HG03565 (cell line): ENCODE data around the gene CSF2.
A peak's percentile ranks its signal among the peaks of the same experiment; 100 is the strongest.

ENCODE experiments used
- ATAC-seq: cut with Tn5 transposase; IDR thresholded peaks from one replicate; pipeline ENCODE4 v1.9.1; 2021; ENCODE audit warnings: mild to moderate bottlenecking, moderate library complexity; ENCODE audit not compliant: unreplicated experiment

Gene CSF2

GRCh38 chr5:132086277-132086794, 12.7 kb downstream of the CSF2 start:
- ATAC-seq: no peak

GRCh38 chr5:132087176-132087575, 13.6 kb downstream of the CSF2 start:
- ATAC-seq: no peak

GRCh38 chr5:132087661-132088060, 14.1 kb downstream of the CSF2 start:
- no peak for ATAC-seq

GRCh38 chr5:132089363-132089762, 15.8 kb downstream of the CSF2 start:
- ATAC-seq: no peak

GRCh38 chr5:132090107-132090506, 16.5 kb downstream of the CSF2 start:
- no peak for ATAC-seq

- ATAC-seq: no peak
Observed at GRCh38 chr5:132093271-132093670, 19.7 kb downstream of the CSF2 start.

GRCh38 chr5:132094393-132095076, 20.9 kb downstream of the CSF2 start:
- ATAC-seq: no peak

- ATAC-seq: no peak
Observed at GRCh38 chr5:132095077-132095410, 21.5 kb downstream of the CSF2 start.

- ATAC-seq: no peak
Observed at GRCh38 chr5:132095424-132095972, 21.9 kb downstream of the CSF2 start.

DNA sequence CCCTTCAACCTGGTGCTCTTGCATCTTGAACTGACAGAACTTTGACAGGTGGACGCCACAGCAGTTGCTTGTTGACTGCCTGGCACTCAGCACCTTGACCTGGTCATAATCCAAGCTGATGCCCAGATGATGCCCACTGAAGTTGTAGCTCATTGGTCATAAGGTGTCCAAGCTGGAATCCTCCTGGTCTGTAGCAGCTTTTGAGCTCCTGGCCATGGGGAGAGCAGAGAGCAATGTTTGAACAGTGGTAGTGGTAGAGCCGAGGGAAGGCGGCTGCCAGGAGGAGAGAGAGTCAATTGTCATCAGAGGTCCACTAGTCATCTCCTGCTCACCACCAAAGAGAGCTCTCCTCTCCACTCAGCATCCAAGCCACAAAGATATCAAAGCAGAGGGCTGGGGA, 23.3 kb downstream of the CSF2 start:
- ATAC-seq: no peak

DNA sequence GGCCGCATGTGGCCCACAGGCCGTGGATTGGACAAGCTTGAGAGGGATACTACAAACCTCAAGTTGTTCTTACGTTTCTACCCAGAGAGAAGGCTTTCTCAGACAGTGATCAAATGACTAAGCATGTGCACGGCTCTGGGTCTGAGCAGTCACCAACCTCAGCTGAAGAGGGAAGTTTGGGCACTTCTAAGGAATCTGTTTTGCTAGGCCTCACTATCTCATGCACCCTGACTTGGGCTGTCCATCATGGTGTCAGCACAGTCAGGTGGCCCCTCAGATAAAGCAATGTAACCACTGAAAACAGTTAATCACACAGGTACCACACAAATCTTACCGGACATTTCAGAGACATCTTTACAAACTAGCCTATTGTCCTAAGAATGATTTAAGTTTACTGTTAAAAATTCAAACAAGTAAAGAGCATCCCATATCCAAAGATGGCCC, 24.6 kb downstream of the CSF2 start:
- ATAC-seq: peak; percentile 34

- ATAC-seq: no peak
Observed at GRCh38 chr5:132098621-132099020, 25.0 kb downstream of the CSF2 start.

DNA sequence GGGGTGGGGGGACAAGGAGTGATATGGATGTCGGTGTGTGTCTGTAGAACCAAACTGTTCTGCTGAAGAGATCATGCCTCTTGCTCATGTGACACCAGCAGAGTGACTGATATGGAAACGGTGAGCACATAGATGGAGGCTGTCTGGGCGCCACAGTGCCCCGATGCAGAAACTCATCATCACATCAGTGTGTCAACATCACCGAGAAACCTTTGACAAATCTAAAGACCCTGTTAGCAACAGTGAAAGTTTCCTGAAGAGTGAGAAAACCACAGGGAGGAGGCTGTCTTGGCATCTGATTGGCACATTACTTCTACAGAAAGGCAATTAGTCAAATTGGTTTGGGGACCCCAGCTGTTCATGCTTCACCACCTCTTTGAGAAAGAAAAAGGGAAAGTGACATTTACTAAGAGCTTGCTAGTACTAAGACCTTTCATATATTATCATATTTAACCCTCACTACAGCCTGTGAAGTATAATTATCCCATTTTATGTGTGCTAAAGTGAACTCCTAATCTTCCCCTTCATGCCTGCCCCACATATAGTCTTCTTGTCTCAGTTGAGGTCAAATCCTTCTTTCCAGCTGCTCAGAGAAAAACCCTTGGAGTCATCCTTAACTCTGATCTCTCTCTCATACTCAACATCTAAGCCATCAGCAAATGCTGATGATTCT, 25.6 kb downstream of the CSF2 start:
- ATAC-seq: peak; percentile 24

DNA sequence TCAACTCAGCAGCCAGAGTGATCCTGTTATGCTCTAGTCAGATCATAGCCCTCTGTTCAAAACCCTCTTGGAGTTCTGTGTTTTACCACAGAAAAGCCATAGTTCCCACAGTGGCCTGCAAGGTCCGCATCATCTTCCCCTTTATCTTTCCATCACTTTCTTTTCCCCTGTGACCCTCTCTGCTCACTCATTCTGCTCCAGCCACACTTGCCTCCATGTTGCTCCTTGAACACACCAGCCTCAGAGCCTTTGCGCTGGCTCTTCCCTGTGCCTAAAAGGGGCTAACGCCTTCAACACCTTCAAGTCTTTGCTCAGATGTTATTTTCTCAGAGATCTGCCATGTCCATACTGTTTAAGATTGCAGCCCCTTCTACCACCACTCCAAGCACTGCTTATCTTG, 26.3 kb downstream of the CSF2 start:
- no peak for ATAC-seq

DNA sequence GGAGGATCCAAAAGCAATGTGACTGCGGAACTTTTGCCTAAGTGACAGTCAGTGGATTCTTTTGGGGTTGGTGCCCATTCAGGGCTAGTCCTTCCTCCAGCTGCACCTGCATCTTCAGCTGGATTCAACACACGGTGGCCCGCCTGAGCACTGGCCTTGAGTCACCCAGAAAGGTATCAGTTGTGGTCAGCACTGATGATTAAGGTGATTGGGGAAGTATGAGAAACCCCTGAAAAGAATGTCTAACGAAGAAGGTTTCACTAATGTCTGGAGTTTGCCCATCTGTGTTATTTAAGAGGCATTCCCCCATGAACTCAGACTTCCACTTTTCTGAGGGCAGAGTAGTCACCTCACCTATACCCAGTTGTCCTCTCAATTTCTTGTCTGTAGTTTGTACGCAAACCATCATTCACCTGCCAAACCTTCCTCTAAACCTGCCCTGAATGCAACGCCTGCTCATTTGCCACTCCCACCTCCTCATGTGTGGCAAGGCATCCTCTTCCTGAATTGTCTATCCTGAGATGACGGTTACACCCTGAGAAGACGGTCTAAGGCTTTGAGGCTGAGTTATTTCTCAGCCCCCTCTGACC, 27.2 kb downstream of the CSF2 start:
- peak; percentile 28 for ATAC-seq

DNA sequence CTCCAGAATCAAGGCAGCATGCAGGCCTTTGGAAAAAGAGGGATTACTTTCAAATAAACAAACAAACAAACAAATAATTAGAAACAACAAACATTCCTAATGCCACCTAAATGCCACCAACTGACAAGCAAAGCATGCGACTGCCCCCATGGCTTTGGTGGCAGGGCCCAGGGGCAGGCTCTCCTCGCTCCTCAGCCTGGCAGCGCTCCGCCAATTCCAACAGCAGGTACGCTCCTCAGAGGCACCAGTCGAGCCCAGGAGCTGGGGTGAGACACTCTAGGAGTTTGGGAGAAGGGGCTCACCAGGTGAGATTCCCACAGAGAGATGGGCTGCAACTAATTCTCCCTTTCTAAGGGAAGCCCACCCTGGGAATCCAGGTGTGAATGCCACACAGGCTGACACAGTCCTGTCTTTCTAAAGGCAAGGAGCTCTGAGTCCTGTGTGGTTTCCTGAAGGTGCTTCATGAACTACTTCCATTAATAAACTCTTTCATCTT, 27.8 kb downstream of the CSF2 start:
- no peak for ATAC-seq

GRCh38 chr5:132102101-132102701, 28.6 kb downstream of the CSF2 start:
- ATAC-seq: no peak

DNA sequence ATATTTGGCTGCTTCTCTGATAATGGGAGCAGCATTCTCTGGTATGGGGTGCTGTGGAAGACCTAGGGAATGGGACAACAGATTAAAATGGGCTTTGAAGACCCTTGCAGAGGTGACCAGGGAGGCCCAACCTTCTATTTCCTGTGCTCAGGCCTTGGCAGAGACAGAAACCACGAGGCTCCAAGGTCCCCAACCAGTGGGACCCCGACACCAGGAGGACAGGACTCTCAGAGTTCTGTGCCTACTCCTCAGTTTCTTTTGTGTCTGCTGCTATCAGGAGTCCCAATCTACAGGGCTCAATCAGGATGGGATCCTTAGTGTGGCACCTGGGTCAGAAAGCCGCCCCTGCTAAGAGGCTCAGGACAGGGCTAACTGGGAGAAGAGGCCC, 29.3 kb downstream of the CSF2 start:
- no peak for ATAC-seq

DNA sequence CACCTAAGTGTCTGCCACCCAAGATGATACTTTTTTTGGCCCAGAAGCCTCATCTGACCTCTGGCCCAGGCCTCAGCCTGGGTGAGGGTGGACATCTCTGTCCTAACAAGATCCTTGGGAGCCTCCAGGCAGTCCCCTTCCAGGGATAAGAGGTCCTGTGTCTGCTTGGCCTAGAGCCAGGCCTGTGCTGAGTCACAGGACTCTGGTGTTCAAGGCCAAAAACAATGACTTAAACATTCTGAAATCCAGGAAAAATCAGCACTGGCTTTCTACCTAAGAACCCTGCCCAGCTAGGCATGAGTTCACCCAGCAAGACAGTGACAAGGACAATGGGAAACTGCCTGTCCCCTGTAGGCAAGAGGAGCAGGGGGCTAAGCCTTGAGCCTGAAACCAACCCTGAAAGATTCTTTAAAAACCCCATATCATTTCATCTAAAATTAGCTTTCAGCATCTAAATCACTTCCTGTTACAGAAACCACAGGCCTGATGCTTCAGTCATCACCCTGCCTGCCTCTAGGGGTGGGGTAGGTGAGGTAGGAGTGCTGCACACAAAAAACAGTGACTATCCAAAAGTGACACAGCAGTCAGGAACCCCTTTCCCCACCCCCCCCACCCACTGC, 29.9 kb downstream of the CSF2 start:
- peak; percentile 64 for ATAC-seq

- ATAC-seq: peak; percentile 5
Observed at GRCh38 chr5:132103969-132104391, 30.4 kb downstream of the CSF2 start.

DNA sequence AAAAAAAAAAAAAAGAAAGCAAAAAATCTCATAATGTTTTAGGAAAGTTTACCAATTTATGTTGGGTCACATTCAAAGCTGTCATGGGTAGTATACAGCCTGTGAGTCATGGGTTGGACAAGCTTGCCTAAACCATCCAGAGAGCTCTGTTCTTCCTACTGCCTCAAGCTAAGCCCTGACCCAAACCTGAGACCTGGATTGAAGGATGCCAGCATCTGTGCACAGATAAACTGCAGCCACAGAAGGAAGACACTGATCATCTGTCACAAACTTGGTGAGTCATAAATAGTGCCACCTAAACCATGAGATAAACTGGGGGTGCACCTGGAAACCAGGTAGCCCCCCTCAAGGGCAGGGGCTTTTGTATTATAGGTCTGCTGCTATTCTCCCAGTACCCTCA, 31.0 kb downstream of the CSF2 start:
- ATAC-seq: no peak
